ENCODE results near the gene WDR20.
"Not testable (repeated sequence)": the region's sequence is repeated elsewhere in the genome, so short reads cannot be mapped to it uniquely, and the experiment has no call there.

The WDR20 gene

DNA sequence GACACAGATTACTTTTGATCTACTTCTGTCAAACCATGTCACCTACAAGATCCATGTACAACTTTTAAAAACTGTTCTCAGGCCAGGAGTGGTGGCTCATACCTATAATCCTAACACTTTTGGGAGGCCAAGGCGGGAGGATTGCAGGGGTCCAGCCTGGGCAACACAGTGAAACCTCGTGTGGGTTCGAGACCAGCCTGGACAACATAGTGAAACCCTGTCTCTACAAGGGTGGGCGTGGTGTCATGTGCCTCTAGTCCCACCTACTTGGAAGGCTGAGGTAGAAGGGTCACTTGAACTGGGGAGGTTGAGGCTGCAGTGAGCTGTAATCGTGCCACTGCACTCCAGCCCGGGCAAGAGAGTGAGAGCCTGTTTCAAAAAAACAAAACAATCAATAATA, 5.7 kb downstream of the WDR20 start:
- H3K27ac ChIP-seq (ENCODE audit: low read length), result no peak overlapping the region
- no peak overlapping the region for H3K9ac ChIP-seq (ENCODE audit: low read depth, low read length)
- no peaks in the 10 kb centered on the region for H3K9me3 ChIP-seq (ENCODE audit: insufficient read depth, low read length, severe bottlenecking)
- H3K36me3 ChIP-seq (ENCODE audit: insufficient read depth, low read length), result peaks cover 9% of the 10 kb centered on the region
- TF ChIP-seq, protein P1, sequence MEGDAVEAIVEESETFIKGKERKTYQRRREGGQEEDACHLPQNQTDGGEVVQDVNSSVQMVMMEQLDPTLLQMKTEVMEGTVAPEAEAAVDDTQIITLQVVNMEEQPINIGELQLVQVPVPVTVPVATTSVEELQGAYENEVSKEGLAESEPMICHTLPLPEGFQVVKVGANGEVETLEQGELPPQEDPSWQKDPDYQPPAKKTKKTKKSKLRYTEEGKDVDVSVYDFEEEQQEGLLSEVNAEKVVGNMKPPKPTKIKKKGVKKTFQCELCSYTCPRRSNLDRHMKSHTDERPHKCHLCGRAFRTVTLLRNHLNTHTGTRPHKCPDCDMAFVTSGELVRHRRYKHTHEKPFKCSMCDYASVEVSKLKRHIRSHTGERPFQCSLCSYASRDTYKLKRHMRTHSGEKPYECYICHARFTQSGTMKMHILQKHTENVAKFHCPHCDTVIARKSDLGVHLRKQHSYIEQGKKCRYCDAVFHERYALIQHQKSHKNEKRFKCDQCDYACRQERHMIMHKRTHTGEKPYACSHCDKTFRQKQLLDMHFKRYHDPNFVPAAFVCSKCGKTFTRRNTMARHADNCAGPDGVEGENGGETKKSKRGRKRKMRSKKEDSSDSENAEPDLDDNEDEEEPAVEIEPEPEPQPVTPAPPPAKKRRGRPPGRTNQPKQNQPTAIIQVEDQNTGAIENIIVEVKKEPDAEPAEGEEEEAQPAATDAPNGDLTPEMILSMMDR (IDR thresholded peaks at IDR 0.05; ENCODE audit: borderline replicate concordance, extremely low read depth, low read length, poor library complexity, severe bottlenecking), result no peak
- no peak for TF ChIP-seq EZH2 (IDR thresholded peaks at IDR 0.05; ENCODE audit: borderline replicate concordance, low read depth, low read length, severe bottlenecking)
- no peak for DNase-seq
- peaks cover 14% of the 10 kb centered on the region; the same call in 1 of the 2 replicates for H4K20me1 ChIP-seq (ENCODE audit: insufficient read depth, low read length)
- peaks cover 25% of the 10 kb centered on the region for H3K4me1 ChIP-seq (ENCODE audit: insufficient read depth, low read length)
- ATAC-seq (ENCODE audit: insufficient read depth, low read depth), result no peak
- H3K4me3 ChIP-seq (ENCODE audit: low read depth in 1 of 2, low read length in 2 of 2), result no peak overlapping the region
- no peaks in the 10 kb centered on the region for H3K27me3 ChIP-seq (ENCODE audit: insufficient read depth, low read length, poor library complexity)
- H2AFZ ChIP-seq (ENCODE audit: low read depth, low read length), result no peak overlapping the region
- H3K79me2 ChIP-seq (ENCODE audit: insufficient read depth, low read length), result peaks cover 99% of the 10 kb centered on the region
- no peak overlapping the region for H3K4me2 ChIP-seq (ENCODE audit: insufficient read depth, low read length)

DNA sequence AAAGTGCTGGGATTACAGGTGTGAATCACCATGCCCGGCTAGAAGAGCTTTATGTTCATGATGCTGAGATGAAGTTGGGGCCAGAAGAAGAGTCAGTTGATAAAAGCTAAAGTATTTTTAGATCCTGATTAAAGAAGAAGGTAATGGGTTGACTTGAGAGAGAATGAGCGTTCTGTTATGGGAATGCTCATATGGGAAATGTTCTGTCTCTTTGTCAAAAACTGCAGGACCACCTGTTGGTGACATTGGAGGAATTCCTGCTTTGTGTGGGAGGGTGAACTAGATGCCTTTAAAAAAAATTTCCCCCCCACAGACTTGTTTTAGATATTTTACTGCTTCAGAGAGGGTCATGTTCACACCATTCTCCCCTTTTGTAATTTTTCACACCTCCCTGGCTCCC, 6.7 kb downstream of the WDR20 start:
- TF ChIP-seq EZH2 (IDR thresholded peaks at IDR 0.05; ENCODE audit: borderline replicate concordance, low read depth, low read length, severe bottlenecking), result no peak
- TF ChIP-seq, protein P1 (IDR thresholded peaks at IDR 0.05; ENCODE audit: borderline replicate concordance, extremely low read depth, low read length, poor library complexity, severe bottlenecking), result no peak

GRCh38 chr14:102150083-102150482, 10.4 kb downstream of the WDR20 start:
- H3K4me2 ChIP-seq (ENCODE audit: insufficient read depth, low read length), result no peak overlapping the region
- H3K27me3 ChIP-seq (ENCODE audit: insufficient read depth, low read length, poor library complexity), result no peaks in the 10 kb centered on the region
- H3K4me1 ChIP-seq (ENCODE audit: insufficient read depth, low read length), result no peaks in the 10 kb centered on the region
- peaks cover 17% of the 10 kb centered on the region; the same call in 1 of the 2 replicates for H4K20me1 ChIP-seq (ENCODE audit: insufficient read depth, low read length)
- no peaks in the 10 kb centered on the region for H3K9me3 ChIP-seq (ENCODE audit: insufficient read depth, low read length, severe bottlenecking)
- peaks cover 96% of the 10 kb centered on the region for H3K79me2 ChIP-seq (ENCODE audit: insufficient read depth, low read length)
- H3K9ac ChIP-seq (ENCODE audit: low read depth, low read length), result no peak overlapping the region
- no peak for ATAC-seq (ENCODE audit: insufficient read depth, low read depth)
- no peak overlapping the region for H3K27ac ChIP-seq (ENCODE audit: low read length)
- H3K36me3 ChIP-seq (ENCODE audit: insufficient read depth, low read length), result peaks cover 15% of the 10 kb centered on the region
- no peak overlapping the region for H3K4me3 ChIP-seq (ENCODE audit: low read depth in 1 of 2, low read length in 2 of 2)
- H2AFZ ChIP-seq (ENCODE audit: low read depth, low read length), result no peak overlapping the region
- no peak for DNase-seq
- no peak for TF ChIP-seq EZH2 (IDR thresholded peaks at IDR 0.05; ENCODE audit: borderline replicate concordance, low read depth, low read length, severe bottlenecking)
- TF ChIP-seq, protein P1 (IDR thresholded peaks at IDR 0.05; ENCODE audit: borderline replicate concordance, extremely low read depth, low read length, poor library complexity, severe bottlenecking), result no peak

More for the DNA sequence above, 6.7 kb downstream of the WDR20 start:
- DNase-seq (no peak), ATAC-seq (ENCODE audit: insufficient read depth, low read depth) (no peak)
- H3K36me3 ChIP-seq (ENCODE audit: insufficient read depth, low read length), result peaks cover 10% of the 10 kb centered on the region
- no peak overlapping the region for H3K4me3 ChIP-seq (ENCODE audit: low read depth in 1 of 2, low read length in 2 of 2)
- no peaks in the 10 kb centered on the region for H3K9me3 ChIP-seq (ENCODE audit: insufficient read depth, low read length, severe bottlenecking)
- no peak overlapping the region for H3K4me2 ChIP-seq (ENCODE audit: insufficient read depth, low read length)
- H3K4me1 ChIP-seq (ENCODE audit: insufficient read depth, low read length), result peaks cover 14% of the 10 kb centered on the region
- no peak overlapping the region for H3K27ac ChIP-seq (ENCODE audit: low read length)
- no peak overlapping the region for H3K9ac ChIP-seq (ENCODE audit: low read depth, low read length)
- H3K27me3 ChIP-seq (ENCODE audit: insufficient read depth, low read length, poor library complexity), result no peaks in the 10 kb centered on the region
- H2AFZ ChIP-seq (ENCODE audit: low read depth, low read length), result no peak overlapping the region
- H3K79me2 ChIP-seq (ENCODE audit: insufficient read depth, low read length), result peaks cover 99% of the 10 kb centered on the region
- H4K20me1 ChIP-seq (ENCODE audit: insufficient read depth, low read length), result peaks cover 14% of the 10 kb centered on the region; the same call in 1 of the 2 replicates

DNA sequence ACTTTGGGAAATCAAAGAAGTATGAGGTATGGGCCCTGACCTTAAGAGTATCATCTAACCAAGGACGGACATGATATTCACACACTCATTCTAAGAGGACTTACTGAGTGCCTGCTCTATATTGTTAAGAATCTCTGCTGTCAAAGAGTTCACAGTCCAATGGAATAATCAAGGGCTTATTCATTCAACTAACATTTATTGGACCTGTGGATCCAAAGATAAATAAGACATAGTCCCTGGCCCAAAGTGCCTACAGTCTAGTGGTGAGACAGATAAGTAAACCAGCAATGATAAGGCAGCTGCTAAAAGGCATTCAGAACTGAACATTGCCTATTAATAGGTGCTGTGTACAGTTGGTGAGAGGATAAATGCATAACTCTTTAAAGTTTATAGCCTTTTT, 11.0 kb downstream of the WDR20 start:
- no peak for TF ChIP-seq EZH2 (IDR thresholded peaks at IDR 0.05; ENCODE audit: borderline replicate concordance, low read depth, low read length, severe bottlenecking)
- TF ChIP-seq, protein P1 (IDR thresholded peaks at IDR 0.05; ENCODE audit: borderline replicate concordance, extremely low read depth, low read length, poor library complexity, severe bottlenecking), result no peak

DNA sequence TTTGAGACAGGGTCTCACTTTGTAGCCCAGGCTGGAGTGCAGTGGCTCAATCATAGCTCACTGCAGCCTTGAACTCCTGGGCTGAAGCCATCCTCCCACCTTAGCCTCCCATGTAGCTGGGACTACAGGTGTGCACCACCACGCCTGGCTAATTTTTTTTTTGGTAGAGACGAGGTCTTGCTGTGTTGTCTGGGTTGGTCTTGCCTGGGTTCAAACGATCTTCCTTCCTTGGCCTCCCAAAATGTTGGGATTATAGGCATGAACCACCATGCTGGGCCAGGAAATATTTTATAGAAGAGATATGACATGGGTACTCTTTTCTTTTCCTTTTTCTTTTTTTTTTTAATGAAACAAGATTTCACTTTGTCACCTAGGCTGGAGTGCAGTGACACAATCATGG, 11.7 kb downstream of the WDR20 start:
- Histone ChIP-seq H4K20me1 (ENCODE audit: insufficient read depth, low read length) (peaks cover 17% of the 10 kb centered on the region; the same call in 1 of the 2 replicates), H3K36me3 (ENCODE audit: insufficient read depth, low read length) (peaks cover 15% of the 10 kb centered on the region), H3K79me2 (ENCODE audit: insufficient read depth, low read length) (peaks cover 95% of the 10 kb centered on the region)
- not testable (repeated sequence) for H3K9ac ChIP-seq (ENCODE audit: low read depth, low read length); H2AFZ ChIP-seq (ENCODE audit: low read depth, low read length); ATAC-seq (ENCODE audit: insufficient read depth, low read depth); H3K4me2 ChIP-seq (ENCODE audit: insufficient read depth, low read length); H3K4me3 ChIP-seq (ENCODE audit: low read depth in 1 of 2, low read length in 2 of 2); H3K9me3 ChIP-seq (ENCODE audit: insufficient read depth, low read length, severe bottlenecking); H3K4me1 ChIP-seq (ENCODE audit: insufficient read depth, low read length); H3K27me3 ChIP-seq (ENCODE audit: insufficient read depth, low read length, poor library complexity); DNase-seq; H3K27ac ChIP-seq (ENCODE audit: low read length)

More for the DNA sequence above, 11.0 kb downstream of the WDR20 start:
- peaks cover 95% of the 10 kb centered on the region for H3K79me2 ChIP-seq (ENCODE audit: insufficient read depth, low read length)
- H3K36me3 ChIP-seq (ENCODE audit: insufficient read depth, low read length), result peaks cover 15% of the 10 kb centered on the region
- no peak overlapping the region for H3K27ac ChIP-seq (ENCODE audit: low read length)
- no peaks in the 10 kb centered on the region for H3K4me1 ChIP-seq (ENCODE audit: insufficient read depth, low read length)
- peaks cover 18% of the 10 kb centered on the region; the same call in 1 of the 2 replicates for H4K20me1 ChIP-seq (ENCODE audit: insufficient read depth, low read length)
- H2AFZ ChIP-seq (ENCODE audit: low read depth, low read length), result no peak overlapping the region
- no peak overlapping the region for H3K9ac ChIP-seq (ENCODE audit: low read depth, low read length)
- H3K9me3 ChIP-seq (ENCODE audit: insufficient read depth, low read length, severe bottlenecking), result no peaks in the 10 kb centered on the region
- ATAC-seq (ENCODE audit: insufficient read depth, low read depth) (no peak), DNase-seq (no peak)
- no peaks in the 10 kb centered on the region for H3K27me3 ChIP-seq (ENCODE audit: insufficient read depth, low read length, poor library complexity)
- H3K4me3 ChIP-seq (ENCODE audit: low read depth in 1 of 2, low read length in 2 of 2), result no peak overlapping the region
- no peak overlapping the region for H3K4me2 ChIP-seq (ENCODE audit: insufficient read depth, low read length)
